K562 (cell line): ENCODE results near the gene PEAR1. TPM values are rescaled to one million over a fixed set of nuclear protein-coding genes. Genes with fewer than 3 reads are reported as not detected.

ENCODE experiments used
- ATAC-seq: fragments of 200-7000 bp; cut with Tn5 transposase; 3 replicates; pipeline ENCODE4 v1.9.1; 2020; ENCODE audit warnings: moderate library complexity
- BruUV-seq: library from RNA; stranded (reverse); fragments of 400-500 nt; replicated peaks from 2 replicates; lab custom pipeline; 2021; lab: Mats Ljungman, UMichigan
- CTCF ChIA-PET: fragments of 300-600 bp; formaldehyde crosslinking; extraction: SDS; loops from one replicate; lab custom pipeline; 2021; ENCODE audit warnings: low intra/inter-chr PET ratio; lab: Yijun Ruan, JAX
- POLR2A ChIA-PET: fragments of 300-600, 350-650 bp; sonication (Branson Sonifier 250); formaldehyde crosslinking; extraction: SDS; loops from one replicate; lab custom pipeline; 2021; ENCODE audit warnings: antibody characterized with exemption, inconsistent platforms; lab: Yijun Ruan, JAX
- DNase-seq, 4 experiments: peaks; one replicate each; pipeline versions ENCODE4 v3.0.0 to v3.0.0-alpha.2; 2011 to 2018; ENCODE audit warnings: low spot score in 3 of 4, mixed read lengths in 3 of 4; ENCODE audit errors: extremely low read depth in 1 of 4
- FAIRE-seq: peaks from 2 replicates; lab custom pipeline; 2011; peaks lifted over from hg19 to GRCh38; lab: Jason Lieb, UNC
- H2AFZ ChIP-seq: 2 replicates; pipeline ENCODE4 v1.6.0; 2011; ENCODE audit warnings: low read depth, low read length, control low read depth, inconsistent platforms
- H3K27ac ChIP-seq: fragments of 200-600 bp; 3 replicates; pipeline ENCODE4 v1.8.0; 2011; ENCODE audit warnings: low read depth, mild to moderate bottlenecking, control low read depth, inconsistent platforms, low read length, moderate library complexity, mixed read lengths; ENCODE audit errors: extremely low read depth
- H3K27me3 ChIP-seq, 2 experiments: fragments of 300-600 bp in 1 of 2; 2 replicates in 1 of 2; 3 replicates in 1 of 2; pipeline versions ENCODE4 v1.6.0 to v1.8.0; 2011; ENCODE audit warnings: inconsistent platforms in 2 of 2, low read length in 2 of 2, mild to moderate bottlenecking in 1 of 2, mixed read lengths in 1 of 2, moderate library complexity in 1 of 2; ENCODE audit not compliant: control insufficient read depth in 2 of 2, insufficient read depth in 2 of 2
- H3K36me3 ChIP-seq: fragments of 300-600 bp; 3 replicates; pipeline ENCODE4 v1.8.0; 2011; ENCODE audit warnings: mild to moderate bottlenecking, low read length, inconsistent platforms; ENCODE audit not compliant: control insufficient read depth, insufficient read depth
- H3K4me1 ChIP-seq, 2 experiments: fragments of 200-600 bp in 1 of 2; replicated peaks in 1 of 2; 2 replicates in 1 of 2; 3 replicates in 1 of 2; pipeline versions ENCODE4 v1.5.1 to v1.8.0; 2011; ENCODE audit warnings: inconsistent platforms in 2 of 2, low read length in 2 of 2, mild to moderate bottlenecking in 1 of 2, mixed read lengths in 1 of 2, moderate library complexity in 1 of 2; ENCODE audit not compliant: control insufficient read depth in 2 of 2, insufficient read depth in 2 of 2
- H3K4me2 ChIP-seq: 2 replicates; pipeline ENCODE4 v1.6.1; 2011; ENCODE audit warnings: low read length, control low read depth, inconsistent platforms, mixed read lengths; ENCODE audit not compliant: insufficient read depth
- H3K4me3 ChIP-seq: fragments of 200-600 bp; sonication (generic), shearing (Covaris generic); 2 replicates; pipeline ENCODE4 v1.5.1; 2016; ENCODE audit warnings: control low read depth, inconsistent platforms
- H3K79me2 ChIP-seq: fragments of 200-600 bp; 3 replicates; pipeline ENCODE4 v1.8.0; 2011; ENCODE audit warnings: low read length, inconsistent platforms; ENCODE audit not compliant: control insufficient read depth, insufficient read depth
- H3K9ac ChIP-seq, 2 experiments: 2 replicates each; pipeline versions ENCODE4 v1.6.0 to v1.6.1; 2011; ENCODE audit warnings: low read depth in 2 of 2, low read length in 2 of 2, control low read depth in 1 of 2, inconsistent platforms in 1 of 2, mild to moderate bottlenecking in 1 of 2, mixed read lengths in 1 of 2; ENCODE audit not compliant: insufficient read depth in 1 of 2
- H3K9me1 ChIP-seq: one replicate; pipeline ENCODE4 v1.6.0; 2011; ENCODE audit warnings: inconsistent platforms, mild to moderate bottlenecking, low read length, moderate library complexity; ENCODE audit not compliant: control insufficient read depth, insufficient read depth
- H3K9me3 ChIP-seq: replicated peaks from 2 replicates; pipeline ENCODE4 v1.5.1; 2011; ENCODE audit warnings: low read depth, low read length, inconsistent platforms; ENCODE audit not compliant: control insufficient read depth, insufficient read depth
- H4K20me1 ChIP-seq: replicated peaks from 2 replicates; pipeline ENCODE4 v1.6.1; 2011; ENCODE audit warnings: low read length, inconsistent platforms, mixed read lengths; ENCODE audit not compliant: control insufficient read depth, insufficient read depth
- COPS2 ChIP-seq: fragments of 450-650 bp; conservative IDR thresholded peaks from 2 replicates; pipeline ENCODE4 v1.6.1; 2016; ENCODE audit warnings: mild to moderate bottlenecking, moderate library complexity
- DMBX1 ChIP-seq: fragments of 250-450 bp; sonication (Bioruptor Pico); IDR thresholded peaks from 2 replicates; pipeline ENCODE4 v1.8.0; 2022; ENCODE audit warnings: inconsistent platforms, mild to moderate bottlenecking, moderate library complexity, borderline replicate concordance
- FIP1L1 ChIP-seq: fragments of 200-400 bp; formaldehyde crosslinking; IDR thresholded peaks from 2 replicates; pipeline ENCODE4 v1.6.1; 2018; ENCODE audit warnings: mild to moderate bottlenecking, low read depth, low read length; ENCODE audit not compliant: poor library complexity, severe bottlenecking
- IFI16 ChIP-seq: fragments of 250-450 bp; sonication (Bioruptor Pico); IDR thresholded peaks from 2 replicates; pipeline ENCODE4 v2.1.2; 2022; ENCODE audit warnings: mild to moderate bottlenecking, inconsistent platforms
- JUN ChIP-seq, 2 experiments: sonication (generic) in 1 of 2; formaldehyde crosslinking in 1 of 2; IDR thresholded peaks; 2 replicates each; pipeline versions ENCODE4 v1.6.1 to v1.8.0; 2012 to 2022; ENCODE audit warnings: borderline replicate concordance in 2 of 2, mild to moderate bottlenecking in 2 of 2, improper control_type of control experiment in 1 of 2, low read depth in 1 of 2, low read length in 1 of 2, missing genetic modification reagents in 1 of 2
- MAFG ChIP-seq: fragments of 450-650 bp; conservative IDR thresholded peaks from 2 replicates; pipeline ENCODE4 v1.6.1; 2016; ENCODE audit warnings: missing genetic modification characterization, missing compliant biosample characterization
- ZBTB7A ChIP-seq: IDR thresholded peaks from 2 replicates; pipeline ENCODE4 v1.6.1; 2011; ENCODE audit warnings: low read depth, mild to moderate bottlenecking, low read length, moderate library complexity, borderline replicate concordance; ENCODE audit not compliant: control insufficient read depth
- ZFP36 ChIP-seq: fragments of 150-350 bp; IDR thresholded peaks from 2 replicates; pipeline ENCODE4 v1.6.1; 2018; ENCODE audit warnings: low read length, low read depth; ENCODE audit not compliant: partially characterized antibody
- ZNF436 ChIP-seq: fragments of 250-450, 450-650 bp; sonication (Bioruptor Pico); formaldehyde crosslinking; IDR thresholded peaks from 2 replicates; pipeline ENCODE4 v1.7.0; 2020; ENCODE audit warnings: mild to moderate bottlenecking
- WGBS: fragments of 100-300 bp; shearing (Covaris generic); methylation state at CpG from one replicate; pipeline ENCODE4 v1.1.6; 2016; ENCODE audit warnings: low coverage, mixed read lengths; ENCODE audit not compliant: insufficient coverage; ENCODE audit errors: missing lambda C conversion rate; 5-methylcytosine and 5-hydroxymethylcytosine counted together
- in situ Hi-C: fragments of 300-500 bp; cut with MboI; formaldehyde crosslinking; loops from 4 replicates; pipeline ENCODE4 v1.15.0; 2018; ENCODE audit warnings: inconsistent platforms, mixed read lengths
- intact Hi-C: fragments of 100-400 bp; cut with micrococcal nuclease; formaldehyde crosslinking; loops from 2 replicates; pipeline ENCODE4 v1.14.2; 2022
- polyA plus RNA-seq, 8 experiments: library from polyadenylated mRNA; depleted of rRNA in 4 of 8; stranded (reverse) in 5 of 8; unstranded in 3 of 8; fragments of >200 nt; fragmentation: Nextera tagmentation in 2 of 8; fragmentation: Illumina TruSeq in 1 of 8; extraction: Ambion mirVana in 2 of 8; extraction: Trizol in 1 of 8; gene quantifications; 2 replicates each; pipeline versions ENCODE4 v1.2.1 to v1.2.3, GENCODE V29; 2011 to 2014; ENCODE audit warnings: inconsistent platforms in 1 of 8, missing spikeins in 1 of 8
- total RNA-seq, 7 experiments: library from RNA; depleted of rRNA in 6 of 7; stranded (reverse); fragments of >200 nt in 6 of 7; fragmentation: Illumina TruSeq in 2 of 7; extraction: Trizol in 2 of 7; gene quantifications; 2 replicates each; pipeline versions ENCODE4 v1.2.1 to v1.2.3, GENCODE V29; 2011 to 2021; ENCODE audit warnings: low replicate concordance in 1 of 7

The PEAR1 gene
- total and polyA plus RNA-seq, 9 of the 15 experiments (the other 6 are each of a cell fraction or from before 2014, with no cell fraction given): 0.87 to 13.9 (median 6.1) TPM

GRCh38 chr1:156930483-156930882 lies 37.0 kb downstream of the PEAR1 start:
- in situ Hi-C loops: no loop called here
- no peak for FAIRE-seq

More at GRCh38 chr1:156930483-156930882, 37.0 kb downstream of the PEAR1 start:
- ChIA-PET POLR2A (interaction anchor here (0.6 to 1.3 kb wide), 2 partner anchors 16 to 117 kb away, joined by 4 to 5 read pairs; no protein-coding TSS in a partner anchor), CTCF (no interaction called here)
- Histone ChIP-seq H3K4me1 (peaks cover 13 to 14% of the 10 kb centered on the region in 2 experiments; a peak in 4 of 5 replicates), H3K9ac (no peak overlapping the region; a peak in 1 of 4 replicates), H4K20me1 (no peaks in the 10 kb centered on the region; the same call in 1 of the 2 replicates), H3K9me1 (no peaks in the 10 kb centered on the region), H3K4me2 (no peak overlapping the region), H3K4me3 (no peak overlapping the region), H3K9me3 (no peaks in the 10 kb centered on the region), H3K27ac (no peak overlapping the region), H3K79me2 (no peaks in the 10 kb centered on the region), H3K36me3 (no peaks in the 10 kb centered on the region), H3K27me3 (no peaks in the 10 kb centered on the region), H2AFZ (no peak overlapping the region)
- no peak for DNase-seq
- no peak for ATAC-seq
- intact Hi-C loops: no loop called here
- no TSS peak for BruUV-seq
- TF ChIP-seq DMBX1 (no peak), ZNF436 (no peak), JUN (IDR thresholded peaks at IDR 0.05; ENCODE audit: borderline replicate concordance, low read depth, low read length) (no peak), JUN (CRISPR knock-in tag; IDR thresholded peaks at IDR 0.05; ENCODE audit: borderline replicate concordance) (no peak), COPS2 (no peak), FIP1L1 (no peak), ZFP36 (no peak), ZBTB7A (no peak), IFI16 (no peak), MAFG (tag) (no peak)
- WGBS: 21% methylated on average over 4 of the region's 4 CpGs
